ENCODE measurements around the gene EPHA3. TPM values are rescaled to one million over a fixed set of nuclear protein-coding genes. Genes with fewer than 3 reads are reported as not detected.

The EPHA3 gene
- total and polyA plus RNA-seq, 9 of the 15 experiments (the other 6 are each of a cell fraction or from before 2014, with no cell fraction given): not detected

GRCh38 chr3:89252016-89252415 lies 144.6 kb downstream of the EPHA3 start (continued):
- TF ChIP-seq ZNF639 (CRISPR knock-in tag; conservative IDR thresholded peaks at IDR 0.05 in 1 of 2, IDR thresholded peaks at IDR 0.05 in 1 of 2): no peak
- no peak for TF ChIP-seq RBM17 (IDR thresholded peaks at IDR 0.05; ENCODE audit: borderline replicate concordance, low read depth, low read length)
- no peak for TF ChIP-seq ASH1L (IDR thresholded peaks at IDR 0.05; ENCODE audit: borderline replicate concordance, low read depth, partially characterized antibody)
- no peak for TF ChIP-seq TCFL5 (CRISPR knock-in tag; conservative IDR thresholded peaks at IDR 0.05)
- no peak for TF ChIP-seq ZBTB33 (CRISPR knock-in tag; IDR thresholded peaks at IDR 0.05)
- TF ChIP-seq ZNF316 (IDR thresholded peaks at IDR 0.05): no peak
- no peak for TF ChIP-seq KDM4B (IDR thresholded peaks at IDR 0.05; ENCODE audit: borderline replicate concordance in 2 of 2, low read depth in 1 of 2)
- TF ChIP-seq SMARCB1 (IDR thresholded peaks at IDR 0.05; ENCODE audit: insufficient read length, low read depth): no peak
- TF ChIP-seq ZBTB9 (CRISPR knock-in tag; IDR thresholded peaks at IDR 0.05): no peak
- no peak for TF ChIP-seq RBM25 (IDR thresholded peaks at IDR 0.05; ENCODE audit: low read depth, low read length, severe bottlenecking)
- TF ChIP-seq SUPT5H (IDR thresholded peaks at IDR 0.05): no peak

Data from K562 (cell line).